SK-N-SH (cell line): ENCODE data around the gene HLA-DPA1. TPM values are rescaled to one million over a fixed set of nuclear protein-coding genes. Genes with fewer than 3 reads are reported as not detected.
"Not testable (repeated sequence)": the region's sequence is repeated elsewhere in the genome, so short reads cannot be mapped to it uniquely, and the experiment has no call there.

ENCODE experiments used
- CTCF ChIA-PET: fragments of 300-600, 350-600 bp; formaldehyde crosslinking; extraction: SDS; loops from one replicate; lab custom pipeline; 2021; lab: Yijun Ruan, JAX
- POLR2A ChIA-PET: fragments of 350-600 bp; sonication (Branson Sonifier 250); formaldehyde crosslinking; extraction: SDS; loops from one replicate; lab custom pipeline; 2020; ENCODE audit warnings: antibody characterized with exemption, inconsistent platforms; lab: Yijun Ruan, JAX
- DNase-seq: peaks from one replicate; pipeline ENCODE4 v3.0.0; 2012
- H2AFZ ChIP-seq: fragments of 200-600 bp; sonication (generic); 2 replicates; pipeline ENCODE4 v1.8.1; 2016; ENCODE audit warnings: antibody characterized with exemption, mild to moderate bottlenecking, low read depth
- H3F3A ChIP-seq: fragments of 200-600 bp; sonication (generic); replicated peaks from 2 replicates; pipeline ENCODE3; 2016; ENCODE audit warnings: antibody characterized with exemption, mild to moderate bottlenecking; ENCODE audit not compliant: insufficient read depth
- H3K27ac ChIP-seq, 2 experiments: fragments of 200-500 bp in 1 of 2; fragments of 200-600 bp in 1 of 2; sonication (Bioruptor generic) in 1 of 2; sonication (generic), shearing (Covaris generic) in 1 of 2; 2 replicates each; pipeline versions ENCODE4 v1.5.1 to v1.6.1; 2014 to 2016; ENCODE audit warnings: low read depth in 2 of 2, inconsistent platforms in 1 of 2, low read length in 1 of 2, mild to moderate bottlenecking in 1 of 2, mixed read lengths in 1 of 2
- H3K27me3 ChIP-seq: fragments of 200-600 bp; sonication (generic), shearing (Covaris generic); 2 replicates; pipeline ENCODE4 v1.6.1; 2016; ENCODE audit warnings: mixed run types; ENCODE audit not compliant: insufficient read depth
- H3K36me3 ChIP-seq, 2 experiments: fragments of 200-500 bp in 1 of 2; fragments of 200-600 bp in 1 of 2; sonication (Bioruptor generic) in 1 of 2; sonication (generic) in 1 of 2; replicated peaks in 1 of 2; 2 replicates each; pipeline versions ENCODE3 to v1.5.1; 2014 to 2016; ENCODE audit warnings: low read length in 1 of 2, mild to moderate bottlenecking in 1 of 2; ENCODE audit not compliant: insufficient read depth in 2 of 2, control insufficient read depth in 1 of 2
- H3K4me1 ChIP-seq, 2 experiments: fragments of 200-500 bp in 1 of 2; fragments of 200-600 bp in 1 of 2; sonication (Bioruptor generic) in 1 of 2; sonication (generic), shearing (Covaris generic) in 1 of 2; 2 replicates each; pipeline versions ENCODE4 v1.5.1 to v1.6.1; 2014 to 2016; ENCODE audit warnings: low read depth in 1 of 2, low read length in 1 of 2, mixed run types in 1 of 2; ENCODE audit not compliant: insufficient read depth in 2 of 2, control insufficient read depth in 1 of 2
- H3K4me2 ChIP-seq: fragments of 200-600 bp; sonication (generic), shearing (Covaris generic); 2 replicates; pipeline ENCODE4 v1.6.1; 2017; ENCODE audit warnings: mixed run types
- H3K4me3 ChIP-seq, 2 experiments: fragments of 200-500 bp in 1 of 2; fragments of 200-600 bp in 1 of 2; sonication (Bioruptor generic) in 1 of 2; sonication (generic), shearing (Covaris generic) in 1 of 2; 2 replicates each; pipeline versions ENCODE4 v1.5.1 to v1.8.1; 2014 to 2016; ENCODE audit warnings: low read depth in 2 of 2, inconsistent platforms in 1 of 2, low read length in 1 of 2, mild to moderate bottlenecking in 1 of 2, mixed read lengths in 1 of 2, moderate library complexity in 1 of 2
- H3K79me2 ChIP-seq: fragments of 200-600 bp; sonication (generic); 2 replicates; pipeline ENCODE4 v1.8.1; 2017; ENCODE audit warnings: mild to moderate bottlenecking; ENCODE audit not compliant: insufficient read depth
- H3K9ac ChIP-seq: fragments of 200-600 bp; sonication (generic); 2 replicates; pipeline ENCODE4 v1.6.1; 2017; ENCODE audit warnings: mixed run types
- H3K9me2 ChIP-seq: fragments of 200-600 bp; sonication (generic); 2 replicates; pipeline ENCODE4 v1.6.1; 2017; ENCODE audit warnings: mixed run types
- H3K9me3 ChIP-seq: fragments of 200-600 bp; sonication (generic); 2 replicates; pipeline ENCODE4 v1.6.1; 2017; ENCODE audit warnings: mixed run types, mild to moderate bottlenecking, moderate library complexity
- H4K20me1 ChIP-seq: fragments of 200-600 bp; sonication (generic); 2 replicates; pipeline ENCODE4 v1.6.1; 2017; ENCODE audit warnings: mild to moderate bottlenecking, mixed run types; ENCODE audit not compliant: insufficient read depth
- FOSL2 ChIP-seq: IDR thresholded peaks from 2 replicates; pipeline ENCODE4 v1.4.0; 2012; ENCODE audit warnings: low read depth, mild to moderate bottlenecking, moderate library complexity, borderline replicate concordance
- FOXJ3 ChIP-seq: sonication (generic); formaldehyde crosslinking; IDR thresholded peaks from 2 replicates; pipeline ENCODE4 v1.5.1; 2020; ENCODE audit warnings: mild to moderate bottlenecking, missing genetic modification reagents
- NFIC ChIP-seq: IDR thresholded peaks from 2 replicates; pipeline ENCODE4 v1.4.0; 2012; ENCODE audit warnings: borderline replicate concordance
- RFX5 ChIP-seq: IDR thresholded peaks from 2 replicates; pipeline ENCODE4 v1.6.1; 2012; ENCODE audit warnings: mild to moderate bottlenecking, improper control_type of control experiment, low read length
- WGBS: methylation state at CpG from one replicate; pipeline ENCODE4 v1.1.6; 2017; ENCODE audit warnings: low lambda C conversion rate; 5-methylcytosine and 5-hydroxymethylcytosine counted together
- polyA plus RNA-seq, 3 experiments: library from polyadenylated mRNA; depleted of rRNA; stranded (reverse); fragments of >200 nt; gene quantifications; 2 replicates each; pipeline ENCODE4 v1.2.3, GENCODE V29; 2012
- TF ChIP-seq, protein P1 (sequence below): IDR thresholded peaks from 2 replicates; pipeline ENCODE4 v1.4.0; 2012; ENCODE audit warnings: low read depth, borderline replicate concordance
- TF ChIP-seq, protein P2 (sequence below): fragments of 150-350 bp; IDR thresholded peaks from 2 replicates; pipeline ENCODE4 v1.6.1; 2016; ENCODE audit warnings: mild to moderate bottlenecking, low read depth, low read length
- TF ChIP-seq, protein P3 (sequence below): IDR thresholded peaks from 2 replicates; pipeline ENCODE4 v1.4.0; 2012; ENCODE audit warnings: low read depth, borderline replicate concordance
- TF ChIP-seq, protein P4 (sequence below): fragments of 150-350 bp; IDR thresholded peaks from 2 replicates; pipeline ENCODE4 v1.6.1; 2017; ENCODE audit warnings: antibody characterized with exemption, low read length, low read depth, borderline replicate concordance

The HLA-DPA1 gene
- polyA plus RNA-seq, 1 of the 3 experiments (the other 2 are of a cell fraction), result 1.9 TPM

DNA sequence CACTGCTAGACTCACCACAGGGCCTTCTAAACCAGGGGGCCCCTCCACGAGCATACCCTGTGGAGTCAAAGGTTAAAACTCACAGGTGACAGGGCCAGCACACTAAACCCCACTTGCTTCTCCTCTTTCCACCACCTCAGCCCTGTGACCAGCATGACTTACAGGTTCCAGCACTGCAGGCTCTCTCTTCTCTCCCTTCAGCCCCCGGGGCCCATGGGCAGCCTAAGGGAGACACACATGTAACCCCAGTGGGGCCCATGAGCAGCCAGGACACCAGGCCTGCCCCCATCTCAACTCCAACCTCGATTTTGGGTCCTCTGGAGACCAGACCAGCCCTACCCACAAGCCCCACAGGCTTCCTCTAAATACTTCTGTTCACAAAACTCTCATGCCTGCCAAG is 30.3 kb upstream of the HLA-DPA1 start:
- H3F3A ChIP-seq, result no peaks in the 10 kb centered on the region
- peaks cover 18% of the 10 kb centered on the region; the same call in 1 of the 2 replicates for H3K27me3 ChIP-seq
- no peak overlapping the region for H3K4me2 ChIP-seq
- ChIA-PET POLR2A (no interaction called here), CTCF (no interaction called here)
- H3K79me2 ChIP-seq, result no peaks in the 10 kb centered on the region
- no peaks in the 10 kb centered on the region for H3K9me2 ChIP-seq
- H3K27ac ChIP-seq, result no peak overlapping the region
- peaks cover 3% of the 10 kb centered on the region; the same call in 1 of the 2 replicates for H3K9me3 ChIP-seq
- H3K4me3 ChIP-seq, result no peak overlapping the region
- TF ChIP-seq, protein P1, sequence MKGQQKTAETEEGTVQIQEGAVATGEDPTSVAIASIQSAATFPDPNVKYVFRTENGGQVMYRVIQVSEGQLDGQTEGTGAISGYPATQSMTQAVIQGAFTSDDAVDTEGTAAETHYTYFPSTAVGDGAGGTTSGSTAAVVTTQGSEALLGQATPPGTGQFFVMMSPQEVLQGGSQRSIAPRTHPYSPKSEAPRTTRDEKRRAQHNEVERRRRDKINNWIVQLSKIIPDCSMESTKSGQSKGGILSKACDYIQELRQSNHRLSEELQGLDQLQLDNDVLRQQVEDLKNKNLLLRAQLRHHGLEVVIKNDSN, result no peak
- TF ChIP-seq RFX5, result no peak
- TF ChIP-seq, protein P2, sequence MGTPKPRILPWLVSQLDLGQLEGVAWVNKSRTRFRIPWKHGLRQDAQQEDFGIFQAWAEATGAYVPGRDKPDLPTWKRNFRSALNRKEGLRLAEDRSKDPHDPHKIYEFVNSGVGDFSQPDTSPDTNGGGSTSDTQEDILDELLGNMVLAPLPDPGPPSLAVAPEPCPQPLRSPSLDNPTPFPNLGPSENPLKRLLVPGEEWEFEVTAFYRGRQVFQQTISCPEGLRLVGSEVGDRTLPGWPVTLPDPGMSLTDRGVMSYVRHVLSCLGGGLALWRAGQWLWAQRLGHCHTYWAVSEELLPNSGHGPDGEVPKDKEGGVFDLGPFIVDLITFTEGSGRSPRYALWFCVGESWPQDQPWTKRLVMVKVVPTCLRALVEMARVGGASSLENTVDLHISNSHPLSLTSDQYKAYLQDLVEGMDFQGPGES, result no peak
- no peak overlapping the region for H3K9ac ChIP-seq
- no peaks in the 10 kb centered on the region for H4K20me1 ChIP-seq
- H2AFZ ChIP-seq, result no peak overlapping the region
- no peaks in the 10 kb centered on the region for H3K4me1 ChIP-seq
- 0% methylated on average over 2 of the region's 3 CpGs for WGBS
- H3K36me3 ChIP-seq, result no peaks in the 10 kb centered on the region
- DNase-seq, result no peak

DNA sequence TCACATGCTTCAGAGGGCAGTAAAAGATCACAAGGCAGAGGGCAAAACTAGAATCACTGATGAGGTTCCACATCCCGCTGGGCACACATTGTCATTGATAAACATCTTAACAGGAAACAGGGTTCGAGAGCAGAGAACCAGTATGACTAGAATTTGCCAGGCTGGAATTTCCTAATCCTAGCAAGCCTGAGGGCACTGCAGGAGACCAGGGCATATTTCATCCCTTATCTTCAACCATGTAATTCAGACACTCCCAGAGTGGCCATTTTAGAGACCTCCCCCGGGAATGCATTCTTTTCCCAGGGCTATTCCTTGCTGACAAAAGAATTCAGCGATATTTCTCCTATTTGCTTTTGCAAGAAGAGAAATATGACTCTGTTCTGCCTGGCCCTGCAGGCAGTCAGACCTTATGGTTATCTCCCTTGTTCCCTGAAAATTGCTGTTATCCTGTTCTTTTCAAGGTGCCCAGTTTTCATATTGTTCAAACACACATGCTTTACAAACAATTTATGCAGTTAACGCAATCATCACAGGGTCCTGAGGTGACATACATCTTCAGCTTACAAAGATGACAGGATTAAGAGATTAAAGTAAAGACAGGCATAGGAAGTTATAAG is 27.8 kb upstream of the HLA-DPA1 start:
- H3K9me2 ChIP-seq, H3K79me2 ChIP-seq, POLR2A ChIA-PET, H3K4me3 ChIP-seq, H3K27ac ChIP-seq, H3K4me2 ChIP-seq, H3K4me1 ChIP-seq, H3K36me3 ChIP-seq, H2AFZ ChIP-seq, H3K9me3 ChIP-seq, H3K9ac ChIP-seq, CTCF ChIA-PET, H3F3A ChIP-seq, H3K27me3 ChIP-seq, H4K20me1 ChIP-seq, DNase-seq: not testable (repeated sequence)
- 4% methylated on average over 5 of the region's 5 CpGs for WGBS

DNA sequence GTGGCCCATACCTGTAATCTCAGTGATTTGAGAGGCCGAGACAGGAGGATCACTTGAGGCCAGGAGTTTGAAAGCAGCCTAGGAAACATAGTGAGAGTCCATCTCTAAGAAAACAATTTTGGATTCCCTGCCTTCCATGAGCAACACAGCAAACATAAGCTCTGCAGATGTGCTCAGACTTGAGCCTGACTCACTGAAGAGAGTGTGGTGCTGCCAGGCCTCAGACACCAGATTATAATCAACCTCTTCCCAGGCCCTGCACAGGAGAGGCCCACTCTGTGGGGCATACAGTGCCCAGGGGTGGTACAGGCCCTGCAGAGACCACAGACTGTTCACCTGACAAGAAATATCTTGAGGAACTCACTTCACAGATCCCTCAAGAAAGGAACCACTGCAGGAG is 22.2 kb upstream of the HLA-DPA1 start:
- Histone ChIP-seq H3K27me3 (peaks cover 32% of the 10 kb centered on the region; the same call in 1 of the 2 replicates), H3K27ac (no peak overlapping the region), H3K36me3 (no peaks in the 10 kb centered on the region), H3K79me2 (no peaks in the 10 kb centered on the region), H3K9me2 (no peaks in the 10 kb centered on the region), H4K20me1 (no peaks in the 10 kb centered on the region), H3K4me3 (no peak overlapping the region), H3K9me3 (no peaks in the 10 kb centered on the region), H3F3A (no peaks in the 10 kb centered on the region), H2AFZ (no peak overlapping the region), H3K4me2 (no peak overlapping the region), H3K4me1 (no peaks in the 10 kb centered on the region), H3K9ac (no peak overlapping the region)
- ChIA-PET POLR2A (no interaction called here), CTCF (interaction anchor here (2.4 kb wide), 1 partner anchor 22 kb away, joined by 8 read pairs; no protein-coding TSS in a partner anchor)
- TF ChIP-seq FOSL2 (no peak), FOXJ3 (CRISPR knock-in tag) (no peak), NFIC (no peak)
- TF ChIP-seq, protein P3, sequence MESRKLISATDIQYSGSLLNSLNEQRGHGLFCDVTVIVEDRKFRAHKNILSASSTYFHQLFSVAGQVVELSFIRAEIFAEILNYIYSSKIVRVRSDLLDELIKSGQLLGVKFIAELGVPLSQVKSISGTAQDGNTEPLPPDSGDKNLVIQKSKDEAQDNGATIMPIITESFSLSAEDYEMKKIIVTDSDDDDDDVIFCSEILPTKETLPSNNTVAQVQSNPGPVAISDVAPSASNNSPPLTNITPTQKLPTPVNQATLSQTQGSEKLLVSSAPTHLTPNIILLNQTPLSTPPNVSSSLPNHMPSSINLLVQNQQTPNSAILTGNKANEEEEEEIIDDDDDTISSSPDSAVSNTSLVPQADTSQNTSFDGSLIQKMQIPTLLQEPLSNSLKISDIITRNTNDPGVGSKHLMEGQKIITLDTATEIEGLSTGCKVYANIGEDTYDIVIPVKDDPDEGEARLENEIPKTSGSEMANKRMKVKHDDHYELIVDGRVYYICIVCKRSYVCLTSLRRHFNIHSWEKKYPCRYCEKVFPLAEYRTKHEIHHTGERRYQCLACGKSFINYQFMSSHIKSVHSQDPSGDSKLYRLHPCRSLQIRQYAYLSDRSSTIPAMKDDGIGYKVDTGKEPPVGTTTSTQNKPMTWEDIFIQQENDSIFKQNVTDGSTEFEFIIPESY, result no peak
- TF ChIP-seq, protein P4, sequence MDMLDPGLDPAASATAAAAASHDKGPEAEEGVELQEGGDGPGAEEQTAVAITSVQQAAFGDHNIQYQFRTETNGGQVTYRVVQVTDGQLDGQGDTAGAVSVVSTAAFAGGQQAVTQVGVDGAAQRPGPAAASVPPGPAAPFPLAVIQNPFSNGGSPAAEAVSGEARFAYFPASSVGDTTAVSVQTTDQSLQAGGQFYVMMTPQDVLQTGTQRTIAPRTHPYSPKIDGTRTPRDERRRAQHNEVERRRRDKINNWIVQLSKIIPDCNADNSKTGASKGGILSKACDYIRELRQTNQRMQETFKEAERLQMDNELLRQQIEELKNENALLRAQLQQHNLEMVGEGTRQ, result no peak
- DNase-seq, result no peak
- 0% methylated on average over 1 of the region's 1 CpG for WGBS
